GM18505 (cell line): ENCODE measurements around the gene COLEC12.

Experiments used
- ATAC-seq: cut with Tn5 transposase; IDR thresholded peaks from one replicate; pipeline ENCODE4 v1.9.1; 2021; ENCODE audit not compliant: unreplicated experiment
- POLR2A ChIP-seq: IDR thresholded peaks from 4 replicates; pipeline ENCODE4 v1.6.1; 2011; ENCODE audit warnings: borderline replicate concordance; ENCODE audit not compliant: insufficient read depth, insufficient read length; ENCODE audit errors: extremely low read depth

COLEC12 gene

GRCh38 chr18:493986-494983 is 6.2 kb downstream of the COLEC12 start:
- no peak for ATAC-seq
- TF ChIP-seq POLR2A: no peak

- ATAC-seq: no peak
- TF ChIP-seq POLR2A: no peak
These were observed 8.1 kb downstream of the COLEC12 start for GRCh38 chr18:492451-492850.

- no peak for TF ChIP-seq POLR2A
- ATAC-seq: no peak
These were observed 9.9 kb downstream of the COLEC12 start for GRCh38 chr18:490624-491023.

GRCh38 chr18:490024-490366 is 10.5 kb downstream of the COLEC12 start:
- no peak for ATAC-seq
- TF ChIP-seq POLR2A: no peak

- no peak for ATAC-seq
- TF ChIP-seq POLR2A: no peak
These were observed 11.1 kb downstream of the COLEC12 start for GRCh38 chr18:489244-490023.

- TF ChIP-seq POLR2A: no peak
- no peak for ATAC-seq
These were observed 13.4 kb downstream of the COLEC12 start for GRCh38 chr18:486929-487740.

- no peak for TF ChIP-seq POLR2A
- no peak for ATAC-seq
These were observed 15.6 kb downstream of the COLEC12 start for GRCh38 chr18:484749-485464.

GRCh38 chr18:478681-479080 is 21.8 kb downstream of the COLEC12 start:
- TF ChIP-seq POLR2A: no peak
- ATAC-seq: no peak

GRCh38 chr18:477565-477964 is 22.9 kb downstream of the COLEC12 start:
- ATAC-seq: no peak
- TF ChIP-seq POLR2A: no peak

GRCh38 chr18:476251-476664 is 24.2 kb downstream of the COLEC12 start:
- no peak for ATAC-seq

GRCh38 chr18:475202-476031 is 25.1 kb downstream of the COLEC12 start:
- ATAC-seq: no peak
- no peak for TF ChIP-seq POLR2A

More at GRCh38 chr18:476251-476664, 24.2 kb downstream of the COLEC12 start:
- no peak for TF ChIP-seq POLR2A

GRCh38 chr18:474416-474815 is 26.1 kb downstream of the COLEC12 start:
- no peak for ATAC-seq
- no peak for TF ChIP-seq POLR2A

GRCh38 chr18:473802-474201 is 26.7 kb downstream of the COLEC12 start:
- ATAC-seq: no peak
- no peak for TF ChIP-seq POLR2A
